SK-N-MC (cell line): ENCODE data around the gene FLRT3.
A peak's percentile ranks its signal among the peaks of the same experiment; 100 is the strongest.

ENCODE experiments used
- EZH2 ChIP-seq: fragments of 200-600 bp; sonication (generic); IDR thresholded peaks from one replicate; pipeline ENCODE4 v1.6.1; 2017; ENCODE audit warnings: antibody characterized with exemption
- FOXP2 ChIP-seq: optimal IDR thresholded peaks from 2 replicates; pipeline ENCODE3; 2011; ENCODE audit warnings: mild to moderate bottlenecking, moderate library complexity; ENCODE audit not compliant: insufficient read depth; ENCODE audit errors: extremely low read length, control extremely low read depth

DNA sequence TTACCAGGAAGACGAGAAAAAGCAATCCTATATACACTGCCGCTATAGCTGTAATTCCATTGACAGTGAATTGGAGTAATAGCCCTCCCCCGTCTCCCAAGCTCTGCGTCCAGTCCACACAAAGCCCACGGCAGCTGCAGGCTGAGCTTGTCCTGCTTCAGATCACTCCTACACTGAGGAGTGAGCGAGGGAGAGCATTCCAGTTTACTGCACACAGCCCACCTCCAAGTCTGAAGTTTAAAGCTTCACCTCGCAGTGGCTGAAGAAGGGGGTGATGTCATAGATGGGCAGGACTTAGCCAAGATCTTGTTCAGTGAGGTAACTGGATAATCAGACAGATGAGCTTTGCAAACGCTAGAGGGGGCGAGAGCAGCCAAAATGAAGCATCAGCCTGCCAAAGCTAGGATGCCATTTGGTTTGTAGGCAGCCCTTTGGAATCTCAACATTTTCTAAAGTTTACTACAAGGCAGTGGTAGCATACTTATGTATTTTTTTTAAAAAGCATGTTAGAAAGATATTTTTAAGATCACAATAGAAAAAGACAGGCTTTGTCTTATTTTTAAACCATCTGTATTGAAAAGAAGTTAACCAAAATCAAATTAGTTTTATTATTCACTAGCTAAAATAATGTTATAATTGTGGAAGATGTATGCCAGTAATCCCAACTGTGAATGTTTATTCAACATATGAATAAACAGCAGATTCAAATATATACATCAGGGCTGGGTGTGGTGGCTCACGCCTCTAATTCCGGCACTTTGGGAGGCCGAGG, at the start of gene FLRT3:
- TF ChIP-seq EZH2 (no peak), FOXP2 (peak; percentile 58)
